IPS-20b (cell line): ENCODE measurements around the gene RPEL1.
"Not testable (repeated sequence)": the region's sequence is repeated elsewhere in the genome, so short reads cannot be mapped to it uniquely, and the experiment has no call there.

Experiments
- H3K27ac ChIP-seq: one replicate; pipeline ENCODE4 v1.5.1; 2013; ENCODE audit warnings: low read length
- H3K27me3 ChIP-seq: 2 replicates; pipeline ENCODE4 v1.6.1; 2013; ENCODE audit warnings: mild to moderate bottlenecking, low read length, inconsistent platforms; ENCODE audit not compliant: insufficient read depth
- H3K36me3 ChIP-seq: 2 replicates; pipeline ENCODE4 v1.6.1; 2013; ENCODE audit warnings: low read depth, mild to moderate bottlenecking, inconsistent platforms, low read length, moderate library complexity; ENCODE audit not compliant: insufficient read depth
- H3K4me1 ChIP-seq: 2 replicates; pipeline ENCODE4 v1.6.1; 2013; ENCODE audit warnings: mild to moderate bottlenecking, control low read depth, inconsistent platforms, low read length, moderate library complexity; ENCODE audit not compliant: insufficient read depth
- H3K4me3 ChIP-seq: 2 replicates; pipeline ENCODE4 v1.5.1; 2013; ENCODE audit warnings: mild to moderate bottlenecking, low read length, inconsistent platforms
- H3K9ac ChIP-seq: 2 replicates; pipeline ENCODE4 v1.6.1; 2013; ENCODE audit warnings: low read depth, mild to moderate bottlenecking, inconsistent platforms, low read length, moderate library complexity
- H3K9me3 ChIP-seq: 2 replicates; pipeline ENCODE4 v1.6.1; 2013; ENCODE audit warnings: mild to moderate bottlenecking, low read depth, low read length, inconsistent platforms; ENCODE audit not compliant: insufficient read depth

RPEL1 gene

GRCh38 chr10:103245587-103245986, at the start of gene RPEL1:
TSS of gene RPEL1 (plus strand) at chr10:103245887. CDS start at chr10:103245997, 110 bp downstream.
- H3K9me3 ChIP-seq, H3K9ac ChIP-seq, H3K36me3 ChIP-seq, H3K4me3 ChIP-seq, H3K27ac ChIP-seq, H3K27me3 ChIP-seq, H3K4me1 ChIP-seq: not testable (repeated sequence)

- Histone ChIP-seq H3K4me1 (peaks cover 11% of the 10 kb centered on the region; the same call in 1 of the 2 replicates), H3K27me3 (peaks cover 12% of the 10 kb centered on the region), H3K9ac (no peak overlapping the region), H3K36me3 (no peaks in the 10 kb centered on the region), H3K9me3 (no peaks in the 10 kb centered on the region), H3K4me3 (no peak overlapping the region), H3K27ac (no peak overlapping the region)
Observed at GRCh38 chr10:103196516-103196915, 49.2 kb upstream of the RPEL1 start.

GRCh38 chr10:103197174-103197573, 48.5 kb upstream of the RPEL1 start:
- Histone ChIP-seq H3K4me1 (peaks cover 7% of the 10 kb centered on the region; the same call in 1 of the 2 replicates), H3K27ac (no peak overlapping the region), H3K36me3 (no peaks in the 10 kb centered on the region), H3K4me3 (no peak overlapping the region), H3K9ac (no peak overlapping the region), H3K27me3 (peaks cover 12% of the 10 kb centered on the region), H3K9me3 (no peaks in the 10 kb centered on the region)

- H3K4me1 ChIP-seq = peaks cover 7% of the 10 kb centered on the region; the same call in 1 of the 2 replicates
- no peak overlapping the region for H3K27ac ChIP-seq
- no peaks in the 10 kb centered on the region for H3K9me3 ChIP-seq
- no peak overlapping the region for H3K9ac ChIP-seq
- no peak overlapping the region for H3K4me3 ChIP-seq
- H3K27me3 ChIP-seq = peaks cover 12% of the 10 kb centered on the region
- no peaks in the 10 kb centered on the region for H3K36me3 ChIP-seq
Observed at GRCh38 chr10:103197903-103198302, 47.8 kb upstream of the RPEL1 start.

- H3K36me3 ChIP-seq = no peaks in the 10 kb centered on the region
- no peak overlapping the region for H3K9ac ChIP-seq
- H3K27me3 ChIP-seq = peaks cover 7% of the 10 kb centered on the region
- H3K9me3 ChIP-seq = no peaks in the 10 kb centered on the region
- H3K27ac ChIP-seq = no peak overlapping the region
- peaks cover 4% of the 10 kb centered on the region; the same call in 1 of the 2 replicates for H3K4me1 ChIP-seq
- no peak overlapping the region for H3K4me3 ChIP-seq
Observed at GRCh38 chr10:103198648-103199047, 47.0 kb upstream of the RPEL1 start.

- H3K4me3 ChIP-seq = no peak overlapping the region
- no peaks in the 10 kb centered on the region; the same call in 1 of the 2 replicates for H3K27me3 ChIP-seq
- H3K4me1 ChIP-seq = peaks cover 7% of the 10 kb centered on the region; the same call in 1 of the 2 replicates
- H3K9ac ChIP-seq = no peak overlapping the region
- no peaks in the 10 kb centered on the region for H3K9me3 ChIP-seq
- no peaks in the 10 kb centered on the region for H3K36me3 ChIP-seq
- H3K27ac ChIP-seq = no peak overlapping the region
Observed at GRCh38 chr10:103199488-103199887, 46.2 kb upstream of the RPEL1 start.

- Histone ChIP-seq H3K36me3 (no peaks in the 10 kb centered on the region), H3K4me1 (peaks cover 13% of the 10 kb centered on the region; the same call in 1 of the 2 replicates), H3K4me3 (no peak overlapping the region), H3K27ac (no peak overlapping the region), H3K9ac (no peak overlapping the region), H3K27me3 (no peaks in the 10 kb centered on the region), H3K9me3 (no peaks in the 10 kb centered on the region; the same call in 1 of the 2 replicates)
Observed at GRCh38 chr10:103202319-103202718, 43.4 kb upstream of the RPEL1 start.

- Histone ChIP-seq H3K27ac (no peak overlapping the region), H3K36me3 (no peaks in the 10 kb centered on the region), H3K9ac (no peak overlapping the region; the same call in 1 of the 2 replicates), H3K4me3 (no peak overlapping the region), H3K27me3 (no peaks in the 10 kb centered on the region), H3K9me3 (no peaks in the 10 kb centered on the region; the same call in 1 of the 2 replicates), H3K4me1 (peaks cover 13% of the 10 kb centered on the region; the same call in 1 of the 2 replicates)
Observed at GRCh38 chr10:103203466-103203865, 42.2 kb upstream of the RPEL1 start.

- no peaks in the 10 kb centered on the region for H3K27me3 ChIP-seq
- no peaks in the 10 kb centered on the region; the same call in 1 of the 2 replicates for H3K9me3 ChIP-seq
- peak overlapping the region; percentile 52 for H3K9ac ChIP-seq
- H3K4me1 ChIP-seq = peaks cover 13% of the 10 kb centered on the region; the same call in 1 of the 2 replicates
- H3K4me3 ChIP-seq = peak overlapping the region; percentile 41
- no peaks in the 10 kb centered on the region for H3K36me3 ChIP-seq
- peak overlapping the region; percentile 10 for H3K27ac ChIP-seq
Observed at GRCh38 chr10:103204353-103205255, 41.1 kb upstream of the RPEL1 start.

- peak overlapping the region; percentile 52 for H3K9ac ChIP-seq
- not testable (repeated sequence) for H3K36me3 ChIP-seq, H3K27ac ChIP-seq, H3K27me3 ChIP-seq, H3K9me3 ChIP-seq
- H3K4me3 ChIP-seq = peak overlapping the region; percentile 41
- H3K4me1 ChIP-seq = peaks cover 13% of the 10 kb centered on the region; the same call in 1 of the 2 replicates
Observed at GRCh38 chr10:103205401-103205800, 40.3 kb upstream of the RPEL1 start.

GRCh38 chr10:103206715-103207114, 39.0 kb upstream of the RPEL1 start:
- not testable (repeated sequence) for H3K27ac ChIP-seq, H3K9ac ChIP-seq, H3K36me3 ChIP-seq, H3K27me3 ChIP-seq, H3K9me3 ChIP-seq, H3K4me3 ChIP-seq
- H3K4me1 ChIP-seq = peaks cover 13% of the 10 kb centered on the region; the same call in 1 of the 2 replicates

- no peak overlapping the region for H3K27ac ChIP-seq
Observed at GRCh38 chr10:103207141-103207540, 38.5 kb upstream of the RPEL1 start.

More at GRCh38 chr10:103207141-103207540, 38.5 kb upstream of the RPEL1 start:
- no peaks in the 10 kb centered on the region for H3K27me3 ChIP-seq
- H3K4me1 ChIP-seq = peaks cover 13% of the 10 kb centered on the region; the same call in 1 of the 2 replicates
- no peak overlapping the region for H3K4me3 ChIP-seq
- no peaks in the 10 kb centered on the region for H3K36me3 ChIP-seq
- H3K9me3 ChIP-seq = no peaks in the 10 kb centered on the region; the same call in 1 of the 2 replicates
- H3K9ac ChIP-seq = no peak overlapping the region
